Measurements from ENCODE around the gene MOB2. TPM values are rescaled to one million over a fixed set of nuclear protein-coding genes. Genes with fewer than 3 reads are reported as not detected.
A peak's percentile ranks its signal among the peaks of the same experiment; 100 is the strongest.

MOB2 gene
- total RNA-seq, 1 donor from 2014 or later, result 49.5 TPM

DNA sequence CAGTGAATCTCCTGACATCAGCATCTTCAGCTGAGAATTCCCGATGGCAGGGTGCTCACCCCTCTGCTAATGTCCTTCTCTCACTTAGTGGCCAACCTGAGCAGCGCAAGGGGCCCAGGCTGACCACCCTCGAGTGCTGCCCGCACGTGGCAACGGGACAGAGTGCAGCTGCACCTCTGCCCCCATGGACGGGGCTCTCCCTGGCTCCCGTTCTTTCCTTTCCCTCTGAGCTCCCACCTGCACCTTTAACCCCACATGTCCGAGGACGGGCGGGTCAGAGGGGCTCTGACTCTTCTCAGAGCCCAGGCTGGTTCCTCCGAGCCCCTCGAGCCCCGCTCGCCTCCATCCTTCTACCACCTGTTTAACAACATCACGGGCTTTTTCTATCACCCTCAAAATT, 19.8 kb downstream of the MOB2 start:
- intact Hi-C loops (cut with micrococcal nuclease), result no loop called here
- Histone ChIP-seq H3K36me3 (peaks cover 35% of the 10 kb centered on the region), H3K4me3 (no peak overlapping the region), H3K27me3 (ENCODE audit: low read depth) (no peaks in the 10 kb centered on the region), H3K27ac (replicated peaks) (no peak overlapping the region), H3K9me3 (replicated peaks) (no peaks in the 10 kb centered on the region), H3K4me1 (peaks cover 13% of the 10 kb centered on the region)
- TF ChIP-seq, protein P1, sequence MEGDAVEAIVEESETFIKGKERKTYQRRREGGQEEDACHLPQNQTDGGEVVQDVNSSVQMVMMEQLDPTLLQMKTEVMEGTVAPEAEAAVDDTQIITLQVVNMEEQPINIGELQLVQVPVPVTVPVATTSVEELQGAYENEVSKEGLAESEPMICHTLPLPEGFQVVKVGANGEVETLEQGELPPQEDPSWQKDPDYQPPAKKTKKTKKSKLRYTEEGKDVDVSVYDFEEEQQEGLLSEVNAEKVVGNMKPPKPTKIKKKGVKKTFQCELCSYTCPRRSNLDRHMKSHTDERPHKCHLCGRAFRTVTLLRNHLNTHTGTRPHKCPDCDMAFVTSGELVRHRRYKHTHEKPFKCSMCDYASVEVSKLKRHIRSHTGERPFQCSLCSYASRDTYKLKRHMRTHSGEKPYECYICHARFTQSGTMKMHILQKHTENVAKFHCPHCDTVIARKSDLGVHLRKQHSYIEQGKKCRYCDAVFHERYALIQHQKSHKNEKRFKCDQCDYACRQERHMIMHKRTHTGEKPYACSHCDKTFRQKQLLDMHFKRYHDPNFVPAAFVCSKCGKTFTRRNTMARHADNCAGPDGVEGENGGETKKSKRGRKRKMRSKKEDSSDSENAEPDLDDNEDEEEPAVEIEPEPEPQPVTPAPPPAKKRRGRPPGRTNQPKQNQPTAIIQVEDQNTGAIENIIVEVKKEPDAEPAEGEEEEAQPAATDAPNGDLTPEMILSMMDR (IDR thresholded peaks at IDR 0.05; ENCODE audit: borderline replicate concordance), result no peak
- DNase-seq, result no peak

GRCh38 chr11:1463056-1463455, 23.5 kb downstream of the MOB2 start:
- no peak for DNase-seq
- Histone ChIP-seq H3K36me3 (no peaks in the 10 kb centered on the region), H3K27ac (replicated peaks) (no peak overlapping the region), H3K4me3 (no peak overlapping the region), H3K27me3 (ENCODE audit: low read depth) (no peaks in the 10 kb centered on the region), H3K9me3 (replicated peaks) (no peaks in the 10 kb centered on the region), H3K4me1 (peaks cover 19% of the 10 kb centered on the region)
- intact Hi-C loops (cut with micrococcal nuclease), result no loop called here
- TF ChIP-seq, protein P1 (IDR thresholded peaks at IDR 0.05; ENCODE audit: borderline replicate concordance), result no peak

- Histone ChIP-seq H3K4me3 (no peak overlapping the region), H3K27me3 (ENCODE audit: low read depth) (no peaks in the 10 kb centered on the region), H3K36me3 (no peaks in the 10 kb centered on the region), H3K4me1 (peaks cover 16% of the 10 kb centered on the region), H3K9me3 (replicated peaks) (no peaks in the 10 kb centered on the region), H3K27ac (replicated peaks) (no peak overlapping the region)
- TF ChIP-seq, protein P1 (IDR thresholded peaks at IDR 0.05; ENCODE audit: borderline replicate concordance), result no peak
- intact Hi-C loops (cut with micrococcal nuclease), result no loop called here
- no peak for DNase-seq
These were observed 23.9 kb downstream of the MOB2 start for GRCh38 chr11:1462698-1462975.

- TF ChIP-seq, protein P1 (IDR thresholded peaks at IDR 0.05; ENCODE audit: borderline replicate concordance), result no peak
- Histone ChIP-seq H3K27me3 (ENCODE audit: low read depth) (no peaks in the 10 kb centered on the region), H3K36me3 (no peaks in the 10 kb centered on the region), H3K4me1 (peaks cover 15% of the 10 kb centered on the region), H3K4me3 (no peak overlapping the region), H3K27ac (replicated peaks) (no peak overlapping the region), H3K9me3 (replicated peaks) (no peaks in the 10 kb centered on the region)
- intact Hi-C loops (cut with micrococcal nuclease), result no loop called here
- DNase-seq, result no peak
These were observed 24.5 kb downstream of the MOB2 start for GRCh38 chr11:1461826-1462697.

DNA sequence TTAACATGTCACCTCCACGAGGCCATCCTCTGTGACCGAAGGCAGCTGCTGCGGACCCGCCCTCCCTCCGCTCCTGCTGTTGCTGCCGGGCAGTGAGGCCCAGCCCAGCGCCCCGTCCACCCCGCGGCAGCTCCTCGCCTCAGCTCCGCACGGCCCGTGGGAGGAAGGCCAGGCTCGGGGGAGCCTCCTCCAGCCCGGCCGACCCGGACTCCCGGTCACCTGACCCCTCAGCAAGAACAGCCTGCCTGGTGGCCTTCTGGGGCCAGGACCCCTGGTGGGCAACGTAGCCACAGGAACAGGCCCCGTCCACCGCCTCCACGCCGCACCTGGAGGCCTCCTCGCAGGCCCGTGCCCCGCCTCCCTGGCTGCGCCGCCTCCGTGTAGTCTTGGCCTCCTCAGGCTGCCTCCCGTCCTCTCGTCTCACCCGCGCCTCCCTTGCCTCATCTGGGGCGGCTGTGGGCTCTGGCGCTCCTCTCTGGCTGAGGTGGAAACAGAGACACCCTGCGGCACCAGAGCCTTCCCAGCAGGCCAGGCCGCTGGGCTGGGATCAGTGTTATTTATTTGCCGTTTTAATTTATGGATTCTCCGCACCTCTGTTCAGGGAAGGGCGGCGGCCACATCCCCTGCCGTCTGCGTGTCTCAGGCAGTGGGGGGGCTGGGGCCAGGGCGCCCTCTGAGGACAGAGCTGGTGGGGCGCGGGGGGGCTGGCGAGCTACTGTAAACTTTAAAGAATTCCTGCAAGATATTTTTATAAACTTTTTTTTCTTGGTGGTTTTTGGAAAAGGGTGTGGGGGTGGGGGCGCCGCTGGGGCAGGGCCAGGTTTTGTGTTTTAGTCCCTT, 25.4 kb downstream of the MOB2 start:
- TF ChIP-seq, protein P1 (IDR thresholded peaks at IDR 0.05; ENCODE audit: borderline replicate concordance), result no peak
- Histone ChIP-seq H3K4me1 (peaks cover 15% of the 10 kb centered on the region), H3K36me3 (no peaks in the 10 kb centered on the region), H3K27ac (replicated peaks) (peak overlapping the region; percentile 46), H3K27me3 (ENCODE audit: low read depth) (no peaks in the 10 kb centered on the region), H3K4me3 (no peak overlapping the region), H3K9me3 (replicated peaks) (no peaks in the 10 kb centered on the region)
- intact Hi-C loops (cut with micrococcal nuclease), result no loop called here
- DNase-seq, result no peak
